Activated naive CD4-positive, alpha-beta T cell treated with anti-CD3 and anti-CD28 coated beads, Interleukin-2, amount 10 ng/mL, durations not matched to agents 5 hours and 36 hours (primary cell): Measurements from ENCODE around the gene PDGFA. TPM values are rescaled to one million over a fixed set of nuclear protein-coding genes. Genes with fewer than 3 reads are reported as not detected.

Experiments
- total RNA-seq, 2 experiments: library from RNA; stranded (reverse); gene quantifications; one replicate each; pipeline ENCODE4 v1.2.3, GENCODE V29; 2021

The PDGFA gene
- total RNA-seq: under 1 TPM; 0.48 to 0.60 TPM

DNA sequence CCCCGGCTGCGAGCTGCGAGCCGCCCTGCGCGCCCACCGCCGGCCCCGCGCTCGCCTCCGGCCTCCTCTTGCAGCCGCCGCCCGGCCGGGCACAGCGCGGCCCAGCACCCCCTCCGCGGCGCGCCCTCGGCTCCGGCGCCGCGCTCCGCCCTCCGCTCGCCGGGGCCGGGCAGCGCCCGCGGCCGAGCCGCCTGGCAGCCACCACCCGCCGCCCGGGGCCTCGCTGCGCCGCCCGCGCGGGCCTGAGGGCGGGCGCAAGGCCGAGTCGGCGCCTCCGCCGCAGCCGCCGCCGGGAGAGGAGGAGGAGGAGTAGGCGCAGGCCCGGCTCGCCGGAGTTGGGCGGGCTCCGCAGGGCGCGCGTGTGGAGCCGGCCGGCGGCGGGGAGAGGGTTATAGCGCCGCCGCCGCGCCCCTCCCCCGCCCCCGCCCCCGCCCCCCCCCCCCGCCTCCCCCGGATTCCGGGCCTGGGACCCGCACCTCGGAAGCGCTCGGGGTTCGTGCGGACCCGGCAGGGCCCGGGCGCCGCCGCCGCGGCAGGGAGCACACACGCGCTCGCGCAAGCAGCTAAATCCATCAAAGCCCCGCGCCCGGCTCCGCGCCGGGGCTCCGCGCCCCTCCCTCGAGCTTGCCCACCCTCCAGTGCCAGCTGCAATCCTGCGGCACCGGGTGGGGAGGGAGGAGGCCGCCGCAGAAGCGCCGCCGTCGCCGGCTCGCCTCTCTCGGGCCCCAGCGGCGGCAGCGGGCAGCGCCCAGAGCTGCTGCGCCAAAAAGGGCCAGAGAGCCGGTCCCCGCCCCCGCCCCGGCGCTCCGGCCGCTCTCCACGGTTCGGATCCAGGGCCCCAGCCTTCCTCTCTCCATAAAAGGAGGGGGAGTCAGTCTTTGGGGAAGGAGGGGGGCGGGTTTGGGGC lies at the start of gene PDGFA:
PDGFA (minus strand) TSS at position 363 of the 907 bp plus-strand sequence. CDS start 845 bp downstream, outside the sequence.

Other genes with a start within 250 kb of the PDGFA start
- not detected for gene FOXL3, start 229.7 kb downstream of the PDGFA start, total RNA-seq
- gene DNAAF5, start 206.9 kb upstream of the PDGFA start, total RNA-seq: 10 to 100 TPM; 19.7 to 21.9 TPM
- gene PRKAR1B, start 207.4 kb upstream of the PDGFA start, total RNA-seq: 10 to 100 TPM; 27.1 to 28.1 TPM